ENCODE measurements around the gene SHD. TPM values are rescaled to one million over a fixed set of nuclear protein-coding genes. Genes with fewer than 3 reads are reported as not detected.

The SHD gene, protein sequence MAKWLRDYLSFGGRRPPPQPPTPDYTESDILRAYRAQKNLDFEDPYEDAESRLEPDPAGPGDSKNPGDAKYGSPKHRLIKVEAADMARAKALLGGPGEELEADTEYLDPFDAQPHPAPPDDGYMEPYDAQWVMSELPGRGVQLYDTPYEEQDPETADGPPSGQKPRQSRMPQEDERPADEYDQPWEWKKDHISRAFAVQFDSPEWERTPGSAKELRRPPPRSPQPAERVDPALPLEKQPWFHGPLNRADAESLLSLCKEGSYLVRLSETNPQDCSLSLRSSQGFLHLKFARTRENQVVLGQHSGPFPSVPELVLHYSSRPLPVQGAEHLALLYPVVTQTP
- not detected in 2 replicates for total RNA-seq

DNA sequence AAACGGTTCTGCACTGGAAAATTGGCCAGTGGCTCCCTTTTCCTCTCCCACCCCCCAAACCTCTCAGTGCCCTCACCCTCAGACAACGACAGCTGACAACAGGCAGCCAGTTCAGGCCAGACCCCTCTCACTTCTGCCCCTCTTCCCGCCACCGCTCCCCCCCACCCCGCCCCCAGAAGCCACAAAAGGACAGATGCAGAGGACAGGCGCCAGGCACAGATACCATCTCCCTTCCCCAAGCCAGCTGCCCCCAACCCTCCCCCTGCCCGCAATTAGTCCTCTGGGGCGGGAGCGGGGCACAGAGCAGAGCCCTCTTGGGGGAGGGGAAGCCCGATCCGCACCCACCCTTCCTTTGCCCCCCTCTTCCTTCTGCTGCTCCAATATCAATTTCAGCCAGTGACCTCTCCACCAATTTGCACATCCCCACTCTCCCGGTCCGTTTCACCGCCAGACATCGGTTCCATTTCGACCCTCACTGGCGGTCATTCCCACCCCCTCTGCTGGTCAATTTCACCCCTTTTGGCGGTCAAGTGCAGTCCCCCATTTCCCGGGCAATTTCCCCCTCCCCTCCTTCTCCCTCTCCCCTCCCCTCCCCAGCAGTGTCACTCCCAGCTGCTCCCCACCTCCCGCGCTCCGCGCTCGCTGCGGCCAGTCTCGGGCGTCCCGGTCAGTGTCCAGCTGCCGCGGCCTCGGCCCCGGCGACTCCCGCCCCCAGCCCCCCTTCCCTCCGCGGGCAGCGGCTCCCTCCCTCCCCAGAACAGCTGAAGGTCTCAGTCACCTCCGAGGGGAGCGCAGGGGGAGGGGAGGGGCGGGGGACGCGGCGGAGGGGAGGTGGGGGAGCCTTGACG is at the start of gene SHD:
TSS of gene SHD (plus strand) at position 848 of the 848 bp plus-strand sequence. CDS start 798 bp downstream, outside the sequence.

DNA sequence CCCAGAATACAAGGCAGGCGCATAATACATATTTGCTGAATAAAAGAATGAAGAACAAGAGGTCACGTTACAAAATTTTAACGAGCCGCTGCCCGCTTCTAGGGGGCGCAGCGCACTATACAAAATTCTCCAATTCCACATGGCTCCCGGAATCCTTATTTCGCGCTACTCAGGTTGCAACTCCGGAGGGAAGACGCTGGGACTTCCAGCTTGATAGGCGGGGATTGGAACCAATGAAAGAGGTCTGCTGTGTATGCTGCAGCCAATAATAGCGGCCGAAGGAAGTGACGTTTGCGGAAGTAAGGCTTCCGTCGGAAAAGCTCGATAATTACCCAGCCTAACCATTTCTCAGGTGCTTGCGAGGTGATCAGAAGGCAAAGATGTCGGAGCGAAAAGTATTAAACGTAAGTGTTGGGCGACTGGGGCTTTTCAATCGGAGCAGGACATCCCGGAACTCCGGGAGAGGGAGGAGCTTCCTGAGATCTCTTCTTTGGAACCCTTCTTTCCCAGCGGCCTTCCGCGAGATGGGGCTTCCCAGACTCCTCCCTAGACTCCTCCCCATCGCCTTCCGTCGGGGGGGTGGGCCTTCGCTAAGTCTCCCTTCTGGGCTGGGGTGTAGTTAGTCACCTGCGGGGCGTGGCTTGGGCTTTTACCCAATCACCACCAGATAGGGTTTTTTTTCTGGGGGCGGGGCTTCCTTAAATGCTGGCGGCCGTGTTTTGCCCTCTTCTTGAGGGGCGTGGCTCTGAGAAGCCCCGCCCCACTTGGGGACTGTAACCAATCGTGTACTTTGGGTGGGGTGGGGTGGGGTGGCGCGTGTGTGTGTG is 32.1 kb upstream of the SHD start, which contains the start of gene YJU2:
TSS of gene YJU2 (plus strand) at position 314 of the 827 bp plus-strand sequence. CDS start at position 381, 67 bp downstream.

DNA sequence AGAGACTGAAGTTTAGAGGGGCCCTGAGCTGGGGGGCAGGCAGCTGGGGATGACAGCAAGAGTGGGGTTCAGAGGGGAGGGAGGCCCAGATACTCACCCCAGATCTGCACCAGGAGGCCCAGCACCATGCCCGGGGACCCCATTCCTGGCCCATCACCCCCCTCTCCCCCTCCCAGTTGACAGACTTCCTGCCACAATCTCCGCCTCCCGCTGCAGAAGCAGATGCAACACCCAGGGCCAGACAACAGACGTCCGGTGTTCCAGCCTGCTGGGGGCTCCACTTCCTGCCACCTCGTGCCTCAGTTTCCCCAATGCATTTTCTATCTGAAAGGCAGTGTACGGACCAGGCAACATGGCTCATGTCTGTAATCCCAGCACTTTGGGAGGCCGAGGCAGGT is 23.2 kb downstream of the SHD start, which contains the start of gene TMIGD2:
TSS of gene TMIGD2 (minus strand) at position 147 of the 398 bp plus-strand sequence. CDS start at position 143, 4 bp downstream.

DNA sequence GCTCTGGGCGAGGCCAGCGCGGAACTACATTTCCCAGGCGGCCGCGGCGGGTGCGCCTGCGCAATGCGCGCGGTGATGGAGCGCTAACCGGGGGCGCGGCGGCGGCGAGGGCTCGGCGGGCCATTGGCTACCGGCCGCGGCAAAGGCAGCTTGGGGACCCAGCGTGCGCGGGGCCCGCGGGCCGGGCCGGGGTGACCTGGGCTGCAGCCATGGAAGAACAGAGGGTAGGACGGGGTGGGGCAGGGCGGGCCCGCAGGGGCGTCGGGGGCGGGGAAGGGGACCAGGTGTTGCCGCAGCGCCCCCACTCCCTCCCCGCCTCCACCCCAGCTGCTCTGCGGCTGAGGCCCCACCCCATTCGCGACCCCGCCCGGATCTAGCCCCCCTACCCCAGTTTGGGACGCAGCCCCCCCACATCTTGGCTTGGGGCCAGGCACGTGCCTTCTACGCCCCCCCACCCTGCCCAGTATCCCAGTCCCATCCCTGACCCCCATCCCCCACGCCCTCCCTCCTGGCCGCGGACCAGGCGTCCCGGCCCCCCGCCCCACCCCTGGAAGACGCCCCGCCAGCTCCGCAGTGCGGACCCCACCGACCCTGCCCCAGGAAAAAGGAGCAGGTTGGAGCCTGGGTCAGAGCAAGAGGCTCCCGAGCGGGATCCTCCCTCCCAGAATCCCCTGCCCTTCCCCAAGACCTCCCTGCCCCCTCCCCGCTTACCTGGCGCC is 25.6 kb downstream of the SHD start, which contains the start of gene FSD1:
TSS of gene FSD1 (plus strand) at position 61 of the 719 bp plus-strand sequence. CDS start at position 210, 149 bp downstream.

DNA sequence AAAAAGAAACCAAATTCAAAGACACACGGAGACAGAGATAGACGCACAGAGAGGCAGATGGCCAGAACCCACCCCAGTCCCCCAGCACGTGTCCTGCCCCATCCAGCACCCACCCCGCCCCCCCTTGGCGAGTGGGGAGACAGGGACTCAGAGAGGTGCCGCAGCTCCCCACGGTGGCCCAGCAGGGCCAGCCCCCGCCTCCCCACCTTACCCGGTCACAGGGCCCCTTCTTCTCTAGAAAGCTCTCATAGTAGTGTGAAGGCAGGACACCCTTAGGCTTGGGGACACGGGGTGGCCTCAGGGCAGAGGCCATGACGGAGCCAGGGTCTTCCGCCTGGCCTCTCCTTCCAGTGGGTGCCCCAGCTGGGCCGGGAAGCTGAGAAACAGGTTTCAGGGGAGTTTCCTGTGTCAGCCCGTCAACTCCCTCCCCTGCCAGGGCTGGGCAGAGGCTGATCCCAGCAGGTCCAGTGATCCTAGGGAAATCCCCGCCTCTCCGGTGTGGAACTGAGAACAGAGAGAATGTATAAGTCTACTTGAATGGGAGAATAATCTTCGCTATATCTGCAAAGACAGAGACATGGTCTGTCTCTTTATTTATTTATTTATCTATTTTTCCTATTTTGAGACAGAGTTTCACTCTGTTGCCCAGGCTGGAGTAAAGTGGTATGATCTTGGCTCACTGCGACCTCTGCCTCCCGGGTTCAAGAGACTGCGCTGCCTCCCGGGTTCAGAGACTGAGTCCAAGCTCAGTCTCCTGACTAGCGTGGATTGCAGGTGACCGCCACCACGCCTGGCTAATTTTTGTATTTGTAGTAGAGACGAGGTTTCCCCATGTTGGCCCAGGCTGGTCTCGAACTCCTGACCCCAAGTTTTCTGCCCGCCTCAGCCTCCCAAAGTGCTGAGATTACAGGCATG is 59.6 kb downstream of the SHD start, which contains the start of gene STAP2:
TSS of gene STAP2 (minus strand) at position 387 of the 915 bp plus-strand sequence. CDS start at position 313, 74 bp downstream.

Other genes with a start within 250 kb of the SHD start
- gene ZBTB7A, start 212.4 kb upstream of the SHD start, total RNA-seq = 19.9 and 28.3 TPM in 2 replicates
- gene MAP2K2, start 155.1 kb upstream of the SHD start, total RNA-seq = 143 and 156 TPM in 2 replicates
- not detected in 2 replicates for gene CREB3L3, start 125.6 kb upstream of the SHD start, total RNA-seq
- 11.3 and 12.4 TPM in 2 replicates for gene SIRT6, start 96.7 kb upstream of the SHD start, total RNA-seq
- gene ANKRD24, start 96.6 kb upstream of the SHD start, total RNA-seq = 0.13 and 0.14 TPM in 2 replicates
- 0.14 and 0.27 TPM in 2 replicates for gene EBI3, start 49.7 kb upstream of the SHD start, total RNA-seq
- gene YJU2, start 32.2 kb upstream of the SHD start, total RNA-seq = 18.1 and 19.0 TPM in 2 replicates
- not detected in 2 replicates for gene TMIGD2, start 23.1 kb downstream of the SHD start, total RNA-seq
- gene FSD1, start 25.3 kb downstream of the SHD start, total RNA-seq = 16.0 and 18.1 TPM in 2 replicates
- gene STAP2, start 59.6 kb downstream of the SHD start, total RNA-seq = 3.6 and 6.2 TPM in 2 replicates
- 6.2 and 6.9 TPM in 2 replicates for gene MPND, start 64.3 kb downstream of the SHD start, total RNA-seq
- 81.8 and 95.6 TPM in 2 replicates for gene SH3GL1, start 121.3 kb downstream of the SHD start, total RNA-seq
- 21.4 and 25.6 TPM in 2 replicates for gene CHAF1A, start 123.4 kb downstream of the SHD start, total RNA-seq
- 64.5 and 67.0 TPM in 2 replicates for gene UBXN6, start 178.5 kb downstream of the SHD start, total RNA-seq
- gene HDGFL2, start 193.0 kb downstream of the SHD start, total RNA-seq = 57.0 and 58.1 TPM in 2 replicates
- gene PLIN4, start 239.2 kb downstream of the SHD start, total RNA-seq = under 0.01 TPM in 1 of 2 replicates, not detected in the other

All from thoracic aorta endothelial cell (primary cell).